22Rv1 (cell line): Measurements from ENCODE around the gene C1GALT1.

Source experiments
- CTCF ChIP-seq: fragments of 450-650 bp; IDR thresholded peaks from 2 replicates; pipeline ENCODE4 v1.5.1; 2017; ENCODE audit warnings: mild to moderate bottlenecking
- ZFX ChIP-seq: fragments of 450-650 bp; IDR thresholded peaks from 2 replicates; pipeline ENCODE4 v1.6.1; 2017; ENCODE audit warnings: antibody characterized with exemption, borderline replicate concordance

- TF ChIP-seq CTCF (no peak), ZFX (no peak)
Measured at GRCh38 chr7:7214398-7215347, 32.3 kb downstream of the C1GALT1 start.
